NCI-H2227 treated with DMSO at 0.1 percent for 48 hours (cell line): Measurements from ENCODE around the gene PRICKLE3.
"Not testable (repeated sequence)": the region's sequence is repeated elsewhere in the genome, so short reads cannot be mapped to it uniquely, and the experiment has no call there.

Source experiments
- DNase-seq: peaks from one replicate; lab custom pipeline; 2025; lab: John Stamatoyannopoulos, UW

The PRICKLE3 gene

DNA sequence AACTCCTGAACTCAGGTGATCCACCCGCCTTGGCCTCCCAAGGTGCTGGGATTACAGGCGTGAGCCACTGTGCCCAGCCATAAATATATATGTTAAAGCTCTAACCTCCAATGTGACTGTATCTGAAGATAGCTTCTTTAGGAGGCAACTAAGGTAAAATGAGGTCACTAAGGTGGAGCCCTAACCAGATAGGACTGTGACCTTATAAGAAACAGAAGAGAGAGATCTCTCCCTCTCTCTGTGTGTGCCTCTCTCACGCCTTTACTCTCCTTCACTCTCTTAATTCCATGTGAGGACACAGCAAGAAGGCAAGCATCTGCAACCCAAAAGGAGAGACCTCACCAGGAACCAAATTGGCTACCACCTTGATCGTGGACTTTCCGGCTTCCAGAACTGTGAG lies 24.5 kb downstream of the PRICKLE3 start:
- DNase-seq = no peak

DNA sequence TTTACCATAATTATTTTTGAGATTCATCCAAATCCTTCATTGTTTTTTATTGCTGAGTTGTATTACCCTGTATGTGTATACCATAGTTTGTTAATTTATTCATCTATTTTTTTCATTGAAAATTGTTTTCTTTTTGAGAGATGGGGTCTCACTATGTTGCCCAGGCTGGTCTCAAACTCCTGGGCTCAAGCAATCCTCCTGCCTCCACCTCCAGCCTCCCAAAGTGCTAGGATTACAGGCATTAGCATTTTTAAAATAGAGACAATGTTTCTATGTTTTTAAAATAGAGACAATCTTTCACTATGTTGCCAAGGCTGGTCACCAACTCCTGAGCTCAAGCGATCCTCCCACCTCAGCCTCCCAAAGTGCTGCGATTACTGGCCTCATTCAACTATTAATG lies 25.3 kb downstream of the PRICKLE3 start:
- no peak for DNase-seq

DNA sequence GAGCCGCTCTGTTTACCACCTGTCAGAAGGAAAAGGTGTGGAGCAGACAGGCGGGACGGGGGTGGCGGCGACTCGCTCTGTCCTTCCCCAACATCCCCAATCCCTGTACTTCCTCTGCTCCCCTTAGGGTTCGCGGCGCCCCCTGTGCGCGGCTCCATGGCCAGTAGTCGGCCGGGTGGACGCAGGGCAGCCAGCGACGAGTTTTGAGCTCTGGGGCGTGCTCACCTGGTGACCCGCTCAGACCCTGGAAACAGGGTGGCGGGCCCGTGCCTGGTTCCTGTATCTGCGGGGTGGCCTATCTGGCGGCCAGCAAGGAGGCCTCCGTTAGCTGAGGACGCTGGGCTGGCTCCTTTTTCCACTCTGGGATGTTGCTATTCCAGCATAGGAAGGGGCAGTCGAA lies 29.0 kb downstream of the PRICKLE3 start:
- DNase-seq = no peak

DNA sequence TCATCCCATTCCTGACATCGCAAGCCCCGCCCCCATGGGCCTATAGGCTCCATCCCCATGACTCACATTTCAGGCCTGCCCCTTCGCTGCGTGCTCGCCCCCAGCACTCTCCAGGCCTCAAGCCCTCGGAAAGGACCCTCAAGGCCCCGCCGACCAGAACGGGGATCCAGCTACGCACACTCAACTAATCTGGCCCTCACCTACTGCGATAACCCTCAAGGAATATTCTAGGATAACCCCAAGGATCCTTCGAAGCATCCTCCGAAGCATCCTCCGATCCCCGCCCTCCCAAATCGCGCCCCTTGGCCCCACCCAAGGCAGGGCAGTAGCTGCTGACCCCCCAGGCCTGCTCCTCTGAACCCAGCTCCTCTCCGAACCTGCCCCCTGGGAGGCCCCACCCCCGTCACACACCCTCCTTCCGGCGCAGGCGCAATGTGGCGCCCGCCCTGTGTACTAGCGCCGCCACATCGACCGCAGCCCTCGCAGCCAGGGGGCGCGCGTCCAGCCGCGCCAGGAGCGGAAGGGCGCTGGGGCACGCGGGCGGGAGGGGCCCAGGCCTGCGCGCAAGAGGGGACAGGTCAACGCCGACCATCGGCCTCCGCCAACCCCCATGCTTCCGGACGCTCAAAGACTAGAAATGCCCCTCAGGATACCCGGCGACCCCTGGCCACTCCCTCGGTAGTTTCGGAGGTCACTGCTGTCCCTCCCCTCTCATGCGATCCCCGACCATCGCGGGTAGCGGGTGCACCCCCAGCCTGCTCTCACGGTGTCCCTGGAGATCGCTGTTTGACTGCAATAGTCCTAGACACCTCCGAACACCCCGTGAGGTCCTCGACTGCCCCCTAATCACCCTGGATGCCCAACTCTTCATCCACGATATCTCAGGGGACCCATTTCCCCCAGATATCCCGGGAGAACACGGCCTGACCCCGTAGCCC lies 30.0 kb downstream of the PRICKLE3 start:
- DNase-seq = peak; percentile 88

DNA sequence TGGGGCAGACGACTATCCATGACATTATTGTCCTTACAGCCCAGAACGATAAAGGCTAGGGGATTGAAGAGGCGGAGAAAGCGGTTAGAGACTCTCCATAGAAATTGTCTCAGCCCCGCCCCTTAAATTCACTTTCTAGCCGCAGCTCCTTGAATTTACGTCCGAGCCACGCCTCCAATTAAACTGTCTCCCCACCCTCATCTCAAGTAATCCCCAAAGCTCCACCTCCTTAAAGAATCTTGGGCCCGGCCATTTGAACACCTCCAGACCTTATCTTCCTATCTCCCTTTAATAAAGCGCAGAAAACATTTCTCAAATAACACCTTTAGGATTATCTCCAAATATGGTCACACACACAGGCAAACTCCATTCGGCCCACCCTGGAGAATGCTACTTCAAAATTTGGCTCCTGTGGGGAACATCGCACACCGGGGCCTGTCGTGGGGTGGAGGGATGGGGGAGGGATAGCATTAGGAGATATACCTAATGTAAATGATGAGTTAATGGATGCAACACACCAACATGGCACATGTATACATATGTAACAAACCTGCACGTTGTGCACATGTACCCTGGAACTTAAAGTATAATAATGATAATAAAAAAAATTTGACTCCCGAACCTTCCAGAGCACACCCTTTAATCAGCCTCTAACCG lies 30.8 kb downstream of the PRICKLE3 start:
- DNase-seq = peak; percentile 87

DNA sequence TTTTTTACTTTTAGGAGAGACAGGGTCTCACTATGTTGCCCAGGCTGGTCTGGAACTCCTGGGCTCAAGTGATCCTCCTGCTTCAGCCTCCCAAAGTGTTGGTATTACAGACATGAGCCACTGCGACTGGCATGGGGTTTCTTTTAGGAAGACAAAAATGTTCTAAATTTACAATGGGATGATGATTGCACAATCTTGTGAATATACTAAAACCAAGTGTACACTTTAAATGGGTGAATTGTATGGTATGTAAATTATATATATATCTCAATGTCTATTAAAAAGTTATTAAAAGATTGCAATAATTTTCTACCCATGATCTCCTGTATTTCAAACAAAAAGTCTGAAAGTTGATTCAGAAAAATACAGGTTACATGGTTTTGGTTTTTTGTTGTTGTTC lies 32.7 kb downstream of the PRICKLE3 start:
- DNase-seq = no peak

DNA sequence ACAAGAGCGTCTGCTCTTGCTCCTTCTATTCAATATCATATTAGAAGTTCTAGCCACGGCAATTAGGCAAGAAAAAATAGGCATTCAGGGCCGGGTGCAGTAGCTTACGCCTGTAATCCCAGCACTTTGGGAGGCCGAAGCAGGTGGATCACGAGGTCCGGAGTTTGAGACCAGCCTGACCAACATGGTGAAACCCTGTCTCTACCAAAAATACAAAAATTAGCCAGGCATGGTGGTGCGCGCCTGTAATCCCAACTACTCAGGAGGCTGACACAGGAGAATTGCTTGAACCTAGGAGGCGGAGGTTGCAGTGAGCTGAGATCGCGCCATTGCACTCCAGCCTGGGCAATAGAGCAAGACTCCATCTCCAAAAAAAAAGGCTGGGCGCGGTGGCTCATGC lies 36.9 kb downstream of the PRICKLE3 start:
- DNase-seq = not testable (repeated sequence)

DNA sequence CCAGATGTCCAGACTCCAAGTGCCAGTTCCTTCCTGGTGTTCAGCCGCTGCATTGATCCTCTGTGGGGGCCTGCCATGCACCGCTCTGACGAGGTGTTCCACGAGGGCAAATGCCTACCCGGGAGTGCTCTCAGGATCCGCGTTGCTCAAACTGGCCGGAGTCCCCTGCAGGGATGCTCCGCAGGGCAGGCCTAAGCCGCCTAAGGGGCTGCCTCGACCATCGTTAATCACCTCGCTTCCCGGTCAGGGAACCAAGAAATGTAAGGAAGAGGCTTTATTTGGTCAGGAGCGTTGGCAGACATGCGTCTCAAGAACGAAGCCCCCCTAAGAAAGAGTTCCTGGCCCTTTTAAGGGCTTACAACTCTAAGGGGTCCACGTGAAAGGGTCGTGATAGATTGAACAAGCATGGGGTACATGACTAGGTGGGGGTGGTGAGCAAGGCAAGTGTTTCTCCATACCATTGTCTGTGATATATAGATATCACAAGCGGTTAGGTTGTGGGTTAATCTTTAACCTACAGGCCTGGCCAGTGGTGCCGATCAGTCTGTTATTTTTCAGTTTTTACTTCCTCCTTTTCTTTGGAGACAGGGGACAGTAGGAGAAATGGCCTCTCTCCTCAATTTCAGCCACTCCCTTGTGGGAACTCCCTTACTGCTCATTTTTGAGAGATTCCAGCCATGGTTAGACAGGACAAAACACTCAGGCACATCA lies 37.6 kb downstream of the PRICKLE3 start:
- not testable (repeated sequence) for DNase-seq

DNA sequence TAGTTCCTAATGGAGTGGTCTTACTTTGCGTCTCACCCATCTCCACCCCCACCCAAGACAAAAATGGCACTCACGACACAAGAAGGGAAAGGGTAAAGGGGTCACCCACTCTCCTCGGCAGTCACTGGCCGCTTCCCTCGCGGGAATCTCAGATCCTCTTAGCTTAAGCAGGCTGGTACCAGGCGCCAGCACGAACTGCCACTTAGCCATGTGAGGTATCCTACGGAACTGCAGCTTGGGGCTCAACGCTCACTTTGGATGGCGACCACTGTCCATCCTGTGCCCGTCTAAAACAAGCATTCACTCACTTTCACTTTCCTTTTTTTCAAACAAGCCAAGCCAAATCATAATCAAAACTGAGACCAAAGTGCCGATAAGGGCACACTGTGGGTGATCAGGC lies 38.2 kb downstream of the PRICKLE3 start:
- DNase-seq = no peak

DNA sequence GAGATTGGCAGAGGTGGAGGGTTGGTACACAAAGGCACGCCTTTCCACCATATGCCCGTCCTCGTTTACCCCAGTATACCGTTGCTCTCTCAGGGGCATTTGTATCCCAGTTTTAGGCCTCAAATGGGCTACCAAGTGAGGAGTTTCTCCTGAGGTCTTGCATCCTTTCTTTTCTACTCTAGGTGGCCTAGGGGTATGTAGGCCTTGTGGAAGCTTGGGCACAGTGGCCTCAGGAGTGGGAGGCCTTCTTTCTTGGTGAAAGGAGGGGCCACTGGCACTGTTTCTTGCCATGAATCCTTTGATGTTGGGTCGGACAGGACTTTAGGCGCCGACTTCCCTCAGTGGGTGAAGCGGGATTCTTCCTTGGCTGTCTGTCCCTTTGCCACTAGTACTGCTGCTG lies 38.9 kb downstream of the PRICKLE3 start:
- DNase-seq = no peak

DNA sequence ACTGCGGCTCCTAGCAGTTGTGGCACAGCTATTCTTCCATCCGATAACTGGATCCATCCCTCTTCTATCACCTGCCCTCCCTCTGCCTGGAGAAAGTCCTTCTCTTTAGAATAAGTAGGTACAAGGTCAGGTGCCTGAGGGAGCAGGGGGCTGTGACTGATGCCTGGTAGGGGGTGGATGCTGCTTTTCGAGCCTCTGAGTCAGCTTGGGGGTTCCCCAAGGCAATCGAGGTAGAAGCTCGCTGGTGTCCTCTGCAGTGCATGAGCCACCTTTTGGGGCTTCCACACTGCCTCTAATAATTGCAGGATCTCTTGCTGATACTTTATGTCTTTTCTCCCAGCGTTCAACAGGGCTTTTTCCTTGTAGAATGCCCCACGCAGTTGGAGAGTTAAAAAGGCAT lies 43.0 kb downstream of the PRICKLE3 start:
- DNase-seq = not testable (repeated sequence)

DNA sequence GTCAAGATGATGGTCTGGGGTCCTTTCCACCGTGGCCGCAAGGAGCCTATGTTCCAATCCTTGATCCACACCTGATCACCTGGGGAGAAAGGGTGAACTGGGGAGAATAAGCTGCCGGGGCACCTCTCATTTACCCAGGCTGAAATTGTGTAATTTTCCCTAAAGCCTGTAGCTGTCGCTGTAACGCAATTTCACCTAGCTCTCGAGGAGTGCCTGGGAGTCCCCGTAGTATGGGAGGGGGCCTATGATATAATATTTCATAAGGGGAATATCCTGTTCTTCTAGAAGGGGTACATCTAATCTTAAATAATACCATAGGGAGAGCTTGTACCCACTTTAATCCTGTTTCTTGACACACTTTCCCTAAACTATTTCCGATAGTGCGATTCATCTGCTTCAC lies 43.9 kb downstream of the PRICKLE3 start:
- not testable (repeated sequence) for DNase-seq

DNA sequence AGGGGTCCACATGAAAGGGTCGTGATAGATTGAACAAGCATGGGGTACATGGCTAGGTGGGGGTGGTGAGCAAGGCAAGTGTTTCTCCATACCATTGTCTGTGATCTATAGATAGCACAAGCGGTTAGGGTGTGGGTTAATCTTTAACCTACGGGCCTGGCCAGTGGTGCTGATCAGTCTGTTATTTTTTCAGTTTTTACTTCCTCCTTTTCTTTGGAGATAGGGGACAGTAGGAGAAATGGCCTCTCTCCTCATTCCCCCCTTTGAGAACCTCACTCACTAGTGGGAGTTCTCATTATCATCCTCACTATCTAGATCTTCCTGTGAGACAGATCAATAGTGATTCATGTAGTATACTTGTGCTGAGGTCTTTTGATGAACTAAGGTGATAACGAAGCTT lies 46.5 kb downstream of the PRICKLE3 start:
- DNase-seq = no peak

DNA sequence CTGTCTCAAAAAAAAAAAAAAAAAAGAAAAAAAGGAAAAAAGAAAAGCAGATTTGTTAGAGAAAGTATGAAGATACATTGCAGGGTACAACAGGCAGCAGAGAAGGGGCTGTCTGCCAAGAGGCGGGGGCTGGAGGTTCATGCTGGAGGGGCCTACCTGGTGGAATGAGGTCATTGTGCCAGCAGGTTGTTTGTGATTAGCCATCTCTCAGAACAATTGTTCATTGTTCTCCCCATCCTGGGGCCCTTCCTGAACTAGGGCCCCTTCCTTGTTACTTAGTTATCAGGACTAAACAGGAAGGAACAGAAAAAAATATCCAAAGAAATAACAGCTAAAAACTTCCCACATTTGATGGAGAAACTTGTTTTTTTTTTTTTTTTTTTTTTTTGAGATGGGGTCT lies 48.7 kb downstream of the PRICKLE3 start:
- no peak for DNase-seq

DNA sequence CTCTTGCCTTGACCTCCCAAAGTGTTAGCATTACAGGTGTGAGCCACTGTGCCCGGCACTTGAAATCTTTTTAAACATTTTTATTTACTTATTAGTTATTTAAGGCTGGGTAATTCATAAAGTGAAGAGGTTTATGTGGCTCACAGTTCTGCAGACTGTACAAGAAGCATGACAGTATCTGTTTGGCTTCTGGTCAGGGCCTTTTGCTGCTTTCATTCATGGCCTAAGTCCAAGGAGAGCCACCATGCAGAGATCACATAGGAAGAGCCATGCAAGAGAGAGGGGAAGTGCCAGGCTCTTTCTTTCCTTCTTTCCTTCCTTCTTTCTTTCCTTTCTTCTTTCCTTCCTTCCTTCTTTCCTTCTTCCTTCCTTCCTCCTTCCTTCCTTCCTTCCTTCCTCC lies 52.4 kb downstream of the PRICKLE3 start:
- no peak for DNase-seq

DNA sequence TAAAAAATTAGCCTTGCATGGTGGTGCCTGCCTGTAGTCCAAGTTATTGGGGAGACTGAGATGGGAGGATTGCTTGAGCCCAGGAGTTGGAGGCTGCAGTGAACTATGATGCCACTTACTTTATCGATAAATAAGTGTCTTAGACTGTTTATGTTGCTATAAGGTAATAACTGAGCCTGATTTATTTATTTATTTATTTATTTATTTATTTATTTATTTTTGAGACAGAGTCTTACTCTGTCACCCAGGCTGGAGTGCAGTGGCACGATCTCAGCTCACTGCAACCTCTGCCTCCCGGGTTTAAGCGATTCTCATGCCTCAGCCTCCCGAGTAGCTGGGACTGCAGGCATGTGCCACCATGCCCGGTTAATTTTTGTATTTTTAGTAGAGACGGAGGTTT lies 53.9 kb downstream of the PRICKLE3 start:
- not testable (repeated sequence) for DNase-seq

DNA sequence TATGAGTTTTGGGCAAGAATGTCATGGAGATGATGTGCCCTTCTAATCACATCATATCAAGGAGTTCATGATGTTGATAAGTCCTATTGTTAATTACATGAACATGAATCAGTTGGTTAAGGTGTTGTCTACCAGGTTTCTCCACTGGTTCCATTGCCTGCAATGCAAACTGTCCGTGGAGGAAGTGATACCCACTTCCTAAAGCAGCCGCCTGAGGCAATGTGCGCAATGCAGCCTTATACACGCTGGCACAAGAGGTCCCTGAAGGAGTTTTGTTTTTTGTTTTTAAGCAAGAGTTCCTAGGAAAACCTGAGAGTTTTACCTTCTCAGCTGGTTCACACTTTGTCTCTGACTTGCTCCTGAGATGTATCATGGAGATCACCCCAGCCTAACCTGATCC lies 56.7 kb downstream of the PRICKLE3 start:
- no peak for DNase-seq

DNA sequence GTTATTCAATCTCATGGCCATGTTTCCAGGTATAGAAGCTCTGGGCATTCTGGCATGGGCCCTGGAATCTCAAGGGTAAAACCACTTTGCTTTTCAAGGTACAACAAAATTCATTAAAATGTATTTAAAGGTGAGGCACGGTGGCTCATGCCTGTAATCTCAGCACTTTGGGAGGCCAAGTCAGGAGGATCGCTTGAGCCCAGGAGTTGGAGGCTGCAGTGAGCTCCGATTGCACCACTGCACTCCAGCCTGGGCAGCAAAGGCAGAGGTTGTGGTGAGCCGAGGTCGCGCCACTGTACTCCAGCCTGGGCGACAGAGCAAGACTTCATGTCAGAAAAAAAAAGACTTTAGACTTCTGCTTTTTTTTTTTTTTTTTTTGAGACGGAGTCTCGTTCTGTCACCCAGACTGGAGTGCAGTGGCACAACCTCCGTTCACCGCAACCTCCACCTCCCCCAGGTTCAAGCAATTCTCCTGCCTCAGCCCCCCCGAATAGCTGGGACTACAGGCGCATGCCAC lies 58.4 kb downstream of the PRICKLE3 start:
- not testable (repeated sequence) for DNase-seq
